GM12878 (cell line): ENCODE data around the gene IRF9. TPM values are rescaled to one million over a fixed set of nuclear protein-coding genes. Genes with fewer than 3 reads are reported as not detected.
A peak's percentile ranks its signal among the peaks of the same experiment; 100 is the strongest.

ENCODE experiments used
- ATAC-seq: fragments of 200-7000 bp; cut with Tn5 transposase; 3 replicates; pipeline ENCODE4 v1.9.1; 2020; ENCODE audit warnings: mild to moderate bottlenecking, moderate library complexity
- BruUV-seq: library from RNA; stranded (reverse); fragments of 400-500 nt; replicated peaks from 2 replicates; lab custom pipeline; 2021; lab: Mats Ljungman, UMichigan
- CTCF ChIA-PET: fragments of 300-600 bp; sonication (Branson Sonifier 250); formaldehyde crosslinking; extraction: SDS; loops from one replicate; lab custom pipeline; 2021; ENCODE audit warnings: inconsistent platforms; lab: Yijun Ruan, JAX
- POLR2A ChIA-PET: fragments of 350-600 bp; formaldehyde crosslinking; extraction: SDS; loops from one replicate; lab custom pipeline; 2021; ENCODE audit warnings: inconsistent platforms; lab: Charles Lee
- RAD21 ChIA-PET: fragments of 300-600 bp; sonication (Branson Sonifier 250); formaldehyde crosslinking; loops from one replicate; lab custom pipeline; 2023; ENCODE audit warnings: antibody characterized with exemption; ENCODE audit not compliant: unreplicated experiment; lab: Charles Lee
- SMC1A ChIA-PET: fragments of 300-600 bp; sonication (Branson Sonifier 250); formaldehyde crosslinking; loops from one replicate; lab custom pipeline; 2023; ENCODE audit not compliant: unreplicated experiment, uncharacterized antibody; lab: Charles Lee
- DNase-seq: peaks from one replicate; pipeline ENCODE4 v3.0.0-alpha.2; 2011; ENCODE audit warnings: low read depth, low spot score
- FAIRE-seq: peaks from 3 replicates; lab custom pipeline; 2011; peaks lifted over from hg19 to GRCh38; lab: Jason Lieb, UNC
- H2AFZ ChIP-seq: 2 replicates; pipeline ENCODE4 v1.6.0; 2011; ENCODE audit warnings: low read depth, low read length, control low read depth; ENCODE audit not compliant: control insufficient read depth
- H3K27ac ChIP-seq: 2 replicates; pipeline ENCODE4 v1.5.1; 2011; ENCODE audit warnings: control low read depth; ENCODE audit not compliant: control insufficient read depth, insufficient read depth
- H3K27me3 ChIP-seq, 2 experiments: replicated peaks in 1 of 2; 2 replicates each; pipeline versions ENCODE4 v1.6.0 to v1.6.1; 2011; ENCODE audit warnings: low read length in 1 of 2; ENCODE audit not compliant: control insufficient read depth in 2 of 2, insufficient read depth in 2 of 2
- H3K36me3 ChIP-seq, 2 experiments: 2 replicates each; pipeline ENCODE4 v1.5.1; 2011; ENCODE audit warnings: low read length in 1 of 2; ENCODE audit not compliant: control insufficient read depth in 2 of 2, insufficient read depth in 2 of 2
- H3K4me1 ChIP-seq: 2 replicates; pipeline ENCODE4 v1.6.1; 2011; ENCODE audit warnings: mild to moderate bottlenecking, low read length, moderate library complexity, mixed read lengths; ENCODE audit not compliant: control insufficient read depth, insufficient read depth
- H3K4me2 ChIP-seq: 2 replicates; pipeline ENCODE4 v1.6.0; 2011; ENCODE audit warnings: control low read depth; ENCODE audit not compliant: control insufficient read depth, insufficient read depth
- H3K4me3 ChIP-seq: fragments of 200-600 bp; sonication (generic); 2 replicates; pipeline ENCODE4 v1.5.1; 2016
- H3K79me2 ChIP-seq: 2 replicates; pipeline ENCODE4 v1.6.0; 2011; ENCODE audit warnings: low read length; ENCODE audit not compliant: control insufficient read depth, insufficient read depth
- H3K9ac ChIP-seq: 2 replicates; pipeline ENCODE4 v1.8.0; 2011; ENCODE audit warnings: low read length, control low read depth, mixed read lengths; ENCODE audit not compliant: control insufficient read depth, insufficient read depth
- H3K9me3 ChIP-seq: replicated peaks from 3 replicates; pipeline ENCODE4 v1.5.1; 2011; ENCODE audit warnings: mild to moderate bottlenecking, low read length; ENCODE audit not compliant: control insufficient read depth, insufficient read depth
- H4K20me1 ChIP-seq: 2 replicates; pipeline ENCODE4 v1.6.0; 2011; ENCODE audit not compliant: control insufficient read depth, insufficient read depth
- HDGF ChIP-seq: fragments of 450-650 bp; IDR thresholded peaks from 2 replicates; pipeline ENCODE4 v1.6.1; 2016; ENCODE audit warnings: antibody characterized with exemption
- NFYB ChIP-seq: IDR thresholded peaks from 2 replicates; pipeline ENCODE4 v1.6.1; 2011; ENCODE audit warnings: low read depth, mild to moderate bottlenecking, low read length, improper control_type of control experiment, moderate library complexity; ENCODE audit not compliant: insufficient read depth
- WRNIP1 ChIP-seq: IDR thresholded peaks from 2 replicates; pipeline ENCODE4 v1.6.1; 2011; ENCODE audit warnings: low read depth, low read length, improper control_type of control experiment, borderline replicate concordance
- ZNF274 ChIP-seq: IDR thresholded peaks from one replicate; pipeline ENCODE4 v1.8.0; 2011; ENCODE audit not compliant: insufficient read length, insufficient read depth
- WGBS: methylation state at CpG from one replicate; pipeline ENCODE4 v1.1.6; 2016; ENCODE audit warnings: low lambda C conversion rate; ENCODE audit not compliant: insufficient replicate concordance, insufficient coverage; ENCODE audit errors: missing lambda C conversion rate; 5-methylcytosine and 5-hydroxymethylcytosine counted together
- in situ Hi-C: fragments of 300-500 bp; cut with MboI; formaldehyde crosslinking; loops from 9 replicates; pipeline ENCODE4 v1.14.3; 2018; ENCODE audit warnings: mixed read lengths
- intact Hi-C: fragments of 100-400 bp; cut with micrococcal nuclease; formaldehyde crosslinking; loops from one replicate; pipeline ENCODE4 v1.14.2; 2022; ENCODE audit not compliant: unreplicated experiment
- polyA plus RNA-seq, 11 experiments: library from polyadenylated mRNA; depleted of rRNA in 4 of 11; unstranded in 6 of 11; stranded (reverse) in 5 of 11; fragments of >200 nt; fragmentation: Nextera tagmentation in 4 of 11; fragmentation: Illumina TruSeq in 1 of 11; extraction: Ambion mirVana in 4 of 11; extraction: Trizol in 1 of 11; gene quantifications; 1 replicate in 1 of 11; 2 replicates in 10 of 11; pipeline versions ENCODE4 v1.2.1 to v1.2.3, GENCODE V29; 2011 to 2016; ENCODE audit warnings: inconsistent platforms in 2 of 11, missing spikeins in 2 of 11, low read depth in 1 of 11
- total RNA-seq, 4 experiments: library from RNA; depleted of rRNA in 3 of 4; stranded (reverse); fragments of >200 nt in 3 of 4; fragmentation: Illumina TruSeq in 1 of 4; extraction: Trizol in 1 of 4; gene quantifications; 2 replicates each; pipeline versions ENCODE4 v1.2.1 to v1.2.3, GENCODE V29; 2013 to 2021
- TF ChIP-seq, protein P1 (sequence below): fragments of 450-650 bp; formaldehyde crosslinking; IDR thresholded peaks from 2 replicates; pipeline ENCODE4 v1.5.0; 2022; ENCODE audit warnings: mild to moderate bottlenecking, missing genetic modification characterization

IRF9 gene
- total and polyA plus RNA-seq, 10 of the 15 experiments (the other 5 are each of a cell fraction or from before 2014, with no cell fraction given) = 47.6 to 234 (median 148) TPM

GRCh38 chr14:24194873-24195185 is 33.8 kb downstream of the IRF9 start:
- Histone ChIP-seq H3K4me1 (peaks cover 15% of the 10 kb centered on the region), H4K20me1 (no peaks in the 10 kb centered on the region), H2AFZ (peak overlapping the region; percentile 98), H3K9me3 (no peaks in the 10 kb centered on the region; the same call in 1 of the 3 replicates), H3K4me3 (peak overlapping the region; percentile 68), H3K9ac (peak overlapping the region; percentile 92), H3K4me2 (peak overlapping the region; percentile 83), H3K79me2 (peaks cover 48% of the 10 kb centered on the region), H3K27me3 (no peaks in the 10 kb centered on the region), H3K27ac (peak overlapping the region; percentile 96), H3K36me3 (peaks cover 0 to 4% of the 10 kb centered on the region in 2 experiments; a peak in 2 of 4 replicates)
- intact Hi-C loops (no loop called here), in situ Hi-C loops (no loop called here)
- POLR2A ChIA-PET = interaction anchor here (0.9 to 3.9 kb wide), 9 partner anchors 9 to 58 kb away, joined by 3 to 50 read pairs (median 12); partner anchors contain the start of genes CHMP4A, IRF9, MDP1 and PSME1
- no peak for FAIRE-seq
- no peak for DNase-seq
- SMC1A ChIA-PET = interaction anchor here (0.8 to 1.8 kb wide), 4 partner anchors 18 to 138 kb away, joined by 3 to 5 read pairs (median 4); partner anchors contain the start of genes CHMP4A, DCAF11 and NRL
- CTCF ChIA-PET = interaction anchor here (1.0 to 2.9 kb wide), 6 partner anchors 16 to 102 kb away, joined by 3 to 11 read pairs (median 4); partner anchors contain the start of genes MDP1 and TINF2
- ATAC-seq = no peak
- 82% methylated on average over 6 of the region's 8 CpGs for WGBS
- no TSS peak for BruUV-seq
- 0 out of 2 replicates have a peak, but pooled peaks have one; percentile 44 for TF ChIP-seq HDGF
- 0 out of 2 replicates have a peak, but pooled peaks have one; percentile 22 for TF ChIP-seq NFYB
- 0 out of 2 replicates have a peak, but pooled peaks have one; percentile 37 for TF ChIP-seq WRNIP1
- TF ChIP-seq, protein P1, sequence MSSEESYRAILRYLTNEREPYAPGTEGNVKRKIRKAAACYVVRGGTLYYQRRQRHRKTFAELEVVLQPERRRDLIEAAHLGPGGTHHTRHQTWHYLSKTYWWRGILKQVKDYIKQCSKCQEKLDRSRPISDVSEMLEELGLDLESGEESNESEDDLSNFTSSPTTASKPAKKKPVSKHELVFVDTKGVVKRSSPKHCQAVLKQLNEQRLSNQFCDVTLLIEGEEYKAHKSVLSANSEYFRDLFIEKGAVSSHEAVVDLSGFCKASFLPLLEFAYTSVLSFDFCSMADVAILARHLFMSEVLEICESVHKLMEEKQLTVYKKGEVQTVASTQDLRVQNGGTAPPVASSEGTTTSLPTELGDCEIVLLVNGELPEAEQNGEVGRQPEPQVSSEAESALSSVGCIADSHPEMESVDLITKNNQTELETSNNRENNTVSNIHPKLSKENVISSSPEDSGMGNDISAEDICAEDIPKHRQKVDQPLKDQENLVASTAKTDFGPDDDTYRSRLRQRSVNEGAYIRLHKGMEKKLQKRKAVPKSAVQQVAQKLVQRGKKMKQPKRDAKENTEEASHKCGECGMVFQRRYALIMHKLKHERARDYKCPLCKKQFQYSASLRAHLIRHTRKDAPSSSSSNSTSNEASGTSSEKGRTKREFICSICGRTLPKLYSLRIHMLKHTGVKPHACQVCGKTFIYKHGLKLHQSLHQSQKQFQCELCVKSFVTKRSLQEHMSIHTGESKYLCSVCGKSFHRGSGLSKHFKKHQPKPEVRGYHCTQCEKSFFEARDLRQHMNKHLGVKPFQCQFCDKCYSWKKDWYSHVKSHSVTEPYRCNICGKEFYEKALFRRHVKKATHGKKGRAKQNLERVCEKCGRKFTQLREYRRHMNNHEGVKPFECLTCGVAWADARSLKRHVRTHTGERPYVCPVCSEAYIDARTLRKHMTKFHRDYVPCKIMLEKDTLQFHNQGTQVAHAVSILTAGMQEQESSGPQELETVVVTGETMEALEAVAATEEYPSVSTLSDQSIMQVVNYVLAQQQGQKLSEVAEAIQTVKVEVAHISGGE (CRISPR knock-in tag) = no peak
- no peak for TF ChIP-seq ZNF274
- RAD21 ChIA-PET = interaction anchor here (1.0 to 3.0 kb wide), 8 partner anchors 20 to 104 kb away, joined by 3 to 10 read pairs (median 4); partner anchors contain the start of genes DCAF11, IRF9, MDP1 and NRL
